ENCODE measurements around the gene CMTR2. TPM values are rescaled to one million over a fixed set of nuclear protein-coding genes. Genes with fewer than 3 reads are reported as not detected.

The CMTR2 gene
- polyA plus RNA-seq, 1 of the 3 experiments (the other 2 are of a cell fraction) = 7.2 TPM

DNA sequence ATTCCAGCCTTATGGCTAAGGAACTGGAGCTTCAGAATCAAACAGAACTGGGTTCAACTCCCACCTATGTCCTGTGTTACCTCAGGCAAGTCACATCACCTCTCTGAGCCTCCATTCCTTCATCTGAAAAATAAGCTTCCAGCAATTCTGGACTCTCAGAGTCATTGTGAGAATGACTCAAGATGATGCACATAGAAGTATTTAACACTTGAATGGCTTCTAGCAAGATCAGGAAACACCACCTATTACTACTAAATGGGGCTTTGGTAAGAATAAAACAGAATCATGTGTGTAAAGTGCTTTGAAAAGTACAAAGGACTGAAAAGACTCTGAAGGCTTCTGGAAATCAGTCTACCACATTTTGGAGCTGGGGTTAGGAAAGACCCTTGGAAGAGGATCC, 38.5 kb upstream of the CMTR2 start (continued):
- TF ChIP-seq, protein P1, sequence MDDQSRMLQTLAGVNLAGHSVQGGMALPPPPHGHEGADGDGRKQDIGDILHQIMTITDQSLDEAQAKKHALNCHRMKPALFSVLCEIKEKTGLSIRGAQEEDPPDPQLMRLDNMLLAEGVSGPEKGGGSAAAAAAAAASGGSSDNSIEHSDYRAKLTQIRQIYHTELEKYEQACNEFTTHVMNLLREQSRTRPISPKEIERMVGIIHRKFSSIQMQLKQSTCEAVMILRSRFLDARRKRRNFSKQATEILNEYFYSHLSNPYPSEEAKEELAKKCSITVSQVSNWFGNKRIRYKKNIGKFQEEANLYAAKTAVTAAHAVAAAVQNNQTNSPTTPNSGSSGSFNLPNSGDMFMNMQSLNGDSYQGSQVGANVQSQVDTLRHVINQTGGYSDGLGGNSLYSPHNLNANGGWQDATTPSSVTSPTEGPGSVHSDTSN (IDR thresholded peaks at IDR 0.05) = no peak
- TF ChIP-seq FOXM1 (IDR thresholded peaks at IDR 0.05; ENCODE audit: low read depth) (no peak), RAD21 (IDR thresholded peaks at IDR 0.05; ENCODE audit: low read length) (no peak), RCOR1 (IDR thresholded peaks at IDR 0.05; ENCODE audit: low read length) (no peak)

DNA sequence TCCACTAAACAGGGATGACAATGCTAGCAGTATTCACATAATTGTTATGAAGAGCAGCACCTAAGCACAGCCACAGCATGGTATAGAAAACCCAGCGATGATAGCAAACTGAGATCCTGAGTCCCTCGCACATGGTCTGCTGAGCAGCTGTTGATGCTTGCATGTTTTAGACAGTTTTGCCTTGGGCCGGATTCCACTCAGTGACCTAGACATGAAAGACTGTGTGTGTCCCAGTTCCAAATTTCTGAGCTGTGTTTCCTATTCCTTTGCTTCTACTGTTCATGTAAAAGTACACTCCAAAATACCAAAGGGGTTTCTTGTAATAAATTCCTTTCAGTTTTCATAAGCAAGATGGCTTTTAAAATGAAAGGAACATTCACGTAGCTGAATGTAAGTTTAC, 30.8 kb upstream of the CMTR2 start:
- TF ChIP-seq YY1 (IDR thresholded peaks at IDR 0.05; ENCODE audit: low read depth) (no peak), MXI1 (IDR thresholded peaks at IDR 0.05; ENCODE audit: low read depth, low read length) (no peak)
- Histone ChIP-seq H4K20me1 (ENCODE audit: insufficient read depth) (no peaks in the 10 kb centered on the region), H3K79me2 (ENCODE audit: insufficient read depth) (no peaks in the 10 kb centered on the region), H3F3A (replicated peaks; ENCODE audit: insufficient read depth) (no peaks in the 10 kb centered on the region), H3K4me3 (ENCODE audit: low read depth in 2 of 2, low read length in 1 of 2) (no peak overlapping the region), H3K9me2 (no peaks in the 10 kb centered on the region), H3K4me2 (no peak overlapping the region), H3K27me3 (ENCODE audit: insufficient read depth) (no peaks in the 10 kb centered on the region), H2AFZ (ENCODE audit: low read depth) (no peak overlapping the region), H3K36me3 (replicated peaks in 1 of 2; ENCODE audit: control insufficient read depth in 1 of 2, insufficient read depth in 2 of 2, low read length in 1 of 2) (no peaks in the 10 kb centered on the region), H3K9ac (no peak overlapping the region), H3K9me3 (no peaks in the 10 kb centered on the region), H3K4me1 (ENCODE audit: control insufficient read depth in 1 of 2, insufficient read depth in 2 of 2, low read depth in 1 of 2, low read length in 1 of 2) (no peaks in the 10 kb centered on the region), H3K27ac (ENCODE audit: low read depth in 2 of 2, low read length in 1 of 2) (no peak overlapping the region)
- DNase-seq = no peak
- ChIA-PET POLR2A (no interaction called here), CTCF (interaction anchor here (0.9 to 1.9 kb wide), 3 partner anchors 9 to 93 kb away, joined by 3 to 13 read pairs (median 3); partner anchors contain the start of gene CALB2)
- WGBS (ENCODE audit: low lambda C conversion rate) = 51% methylated on average over 4 of the region's 4 CpGs

DNA sequence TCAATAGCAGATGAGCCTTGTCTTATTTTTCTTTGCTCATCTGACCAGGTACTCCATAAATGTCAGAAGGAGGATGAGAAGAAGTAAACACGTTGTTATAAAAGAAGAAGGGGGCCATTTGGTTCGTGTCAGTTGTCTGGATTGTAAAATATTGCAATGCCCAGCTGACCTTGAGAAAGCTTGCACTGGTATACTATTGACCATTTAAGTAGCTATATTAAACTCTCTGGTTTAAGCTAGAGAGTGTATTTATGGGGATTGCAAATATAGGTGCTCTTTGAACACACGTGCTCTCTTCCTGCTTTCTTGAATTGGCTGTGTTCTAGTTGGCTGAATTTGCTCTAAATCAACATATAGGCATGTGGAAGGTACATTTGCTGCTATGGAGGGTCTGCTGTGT, 26.1 kb upstream of the CMTR2 start:
- Histone ChIP-seq H3K79me2 (ENCODE audit: insufficient read depth) (no peaks in the 10 kb centered on the region), H3K27ac (ENCODE audit: low read depth in 2 of 2, low read length in 1 of 2) (no peak overlapping the region), H3K9me2 (no peaks in the 10 kb centered on the region), H3K9me3 (no peaks in the 10 kb centered on the region), H3F3A (replicated peaks; ENCODE audit: insufficient read depth) (no peaks in the 10 kb centered on the region), H3K27me3 (ENCODE audit: insufficient read depth) (no peaks in the 10 kb centered on the region), H3K4me3 (ENCODE audit: low read depth in 2 of 2, low read length in 1 of 2) (no peak overlapping the region), H3K4me2 (no peak overlapping the region), H2AFZ (ENCODE audit: low read depth) (no peak overlapping the region), H4K20me1 (ENCODE audit: insufficient read depth) (no peaks in the 10 kb centered on the region), H3K4me1 (ENCODE audit: control insufficient read depth in 1 of 2, insufficient read depth in 2 of 2, low read depth in 1 of 2, low read length in 1 of 2) (no peaks in the 10 kb centered on the region), H3K9ac (no peak overlapping the region), H3K36me3 (replicated peaks in 1 of 2; ENCODE audit: control insufficient read depth in 1 of 2, insufficient read depth in 2 of 2, low read length in 1 of 2) (no peaks in the 10 kb centered on the region)
- CTCF ChIA-PET = interaction anchor here (1.1 kb wide), 1 partner anchor 43 kb away, joined by 5 read pairs; the partner anchor contains the start of gene CALB2
- no peak for DNase-seq
- POLR2A ChIA-PET = no interaction called here
- 7% methylated on average over 3 of the region's 3 CpGs for WGBS (ENCODE audit: low lambda C conversion rate)
- no peak for TF ChIP-seq TAF1 (IDR thresholded peaks at IDR 0.05; ENCODE audit: borderline replicate concordance, low read depth, low read length)
- no peak for TF ChIP-seq EZH2phosphoT487 (IDR thresholded peaks at IDR 0.05; ENCODE audit: borderline replicate concordance, low read depth)
- TF ChIP-seq, protein P2, sequence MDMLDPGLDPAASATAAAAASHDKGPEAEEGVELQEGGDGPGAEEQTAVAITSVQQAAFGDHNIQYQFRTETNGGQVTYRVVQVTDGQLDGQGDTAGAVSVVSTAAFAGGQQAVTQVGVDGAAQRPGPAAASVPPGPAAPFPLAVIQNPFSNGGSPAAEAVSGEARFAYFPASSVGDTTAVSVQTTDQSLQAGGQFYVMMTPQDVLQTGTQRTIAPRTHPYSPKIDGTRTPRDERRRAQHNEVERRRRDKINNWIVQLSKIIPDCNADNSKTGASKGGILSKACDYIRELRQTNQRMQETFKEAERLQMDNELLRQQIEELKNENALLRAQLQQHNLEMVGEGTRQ (IDR thresholded peaks at IDR 0.05; ENCODE audit: borderline replicate concordance, low read depth, low read length) = no peak
- no peak for TF ChIP-seq SIN3A (IDR thresholded peaks at IDR 0.05; ENCODE audit: borderline replicate concordance, low read depth, low read length)
- TF ChIP-seq NRF1 (IDR thresholded peaks at IDR 0.05; ENCODE audit: low read depth, low read length) = no peak
- TF ChIP-seq, protein P3, sequence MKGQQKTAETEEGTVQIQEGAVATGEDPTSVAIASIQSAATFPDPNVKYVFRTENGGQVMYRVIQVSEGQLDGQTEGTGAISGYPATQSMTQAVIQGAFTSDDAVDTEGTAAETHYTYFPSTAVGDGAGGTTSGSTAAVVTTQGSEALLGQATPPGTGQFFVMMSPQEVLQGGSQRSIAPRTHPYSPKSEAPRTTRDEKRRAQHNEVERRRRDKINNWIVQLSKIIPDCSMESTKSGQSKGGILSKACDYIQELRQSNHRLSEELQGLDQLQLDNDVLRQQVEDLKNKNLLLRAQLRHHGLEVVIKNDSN (IDR thresholded peaks at IDR 0.05; ENCODE audit: borderline replicate concordance, low read depth) = no peak
- TF ChIP-seq, protein P4, sequence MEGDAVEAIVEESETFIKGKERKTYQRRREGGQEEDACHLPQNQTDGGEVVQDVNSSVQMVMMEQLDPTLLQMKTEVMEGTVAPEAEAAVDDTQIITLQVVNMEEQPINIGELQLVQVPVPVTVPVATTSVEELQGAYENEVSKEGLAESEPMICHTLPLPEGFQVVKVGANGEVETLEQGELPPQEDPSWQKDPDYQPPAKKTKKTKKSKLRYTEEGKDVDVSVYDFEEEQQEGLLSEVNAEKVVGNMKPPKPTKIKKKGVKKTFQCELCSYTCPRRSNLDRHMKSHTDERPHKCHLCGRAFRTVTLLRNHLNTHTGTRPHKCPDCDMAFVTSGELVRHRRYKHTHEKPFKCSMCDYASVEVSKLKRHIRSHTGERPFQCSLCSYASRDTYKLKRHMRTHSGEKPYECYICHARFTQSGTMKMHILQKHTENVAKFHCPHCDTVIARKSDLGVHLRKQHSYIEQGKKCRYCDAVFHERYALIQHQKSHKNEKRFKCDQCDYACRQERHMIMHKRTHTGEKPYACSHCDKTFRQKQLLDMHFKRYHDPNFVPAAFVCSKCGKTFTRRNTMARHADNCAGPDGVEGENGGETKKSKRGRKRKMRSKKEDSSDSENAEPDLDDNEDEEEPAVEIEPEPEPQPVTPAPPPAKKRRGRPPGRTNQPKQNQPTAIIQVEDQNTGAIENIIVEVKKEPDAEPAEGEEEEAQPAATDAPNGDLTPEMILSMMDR (IDR thresholded peaks at IDR 0.05) = no peak
- no peak for TF ChIP-seq TCF12 (IDR thresholded peaks at IDR 0.05)
- TF ChIP-seq TEAD4 (IDR thresholded peaks at IDR 0.05; ENCODE audit: borderline replicate concordance, insufficient read depth) = no peak
- TF ChIP-seq, protein P5, sequence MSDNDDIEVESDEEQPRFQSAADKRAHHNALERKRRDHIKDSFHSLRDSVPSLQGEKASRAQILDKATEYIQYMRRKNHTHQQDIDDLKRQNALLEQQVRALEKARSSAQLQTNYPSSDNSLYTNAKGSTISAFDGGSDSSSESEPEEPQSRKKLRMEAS (IDR thresholded peaks at IDR 0.05; ENCODE audit: low read depth) = no peak
- TF ChIP-seq, protein P6, sequence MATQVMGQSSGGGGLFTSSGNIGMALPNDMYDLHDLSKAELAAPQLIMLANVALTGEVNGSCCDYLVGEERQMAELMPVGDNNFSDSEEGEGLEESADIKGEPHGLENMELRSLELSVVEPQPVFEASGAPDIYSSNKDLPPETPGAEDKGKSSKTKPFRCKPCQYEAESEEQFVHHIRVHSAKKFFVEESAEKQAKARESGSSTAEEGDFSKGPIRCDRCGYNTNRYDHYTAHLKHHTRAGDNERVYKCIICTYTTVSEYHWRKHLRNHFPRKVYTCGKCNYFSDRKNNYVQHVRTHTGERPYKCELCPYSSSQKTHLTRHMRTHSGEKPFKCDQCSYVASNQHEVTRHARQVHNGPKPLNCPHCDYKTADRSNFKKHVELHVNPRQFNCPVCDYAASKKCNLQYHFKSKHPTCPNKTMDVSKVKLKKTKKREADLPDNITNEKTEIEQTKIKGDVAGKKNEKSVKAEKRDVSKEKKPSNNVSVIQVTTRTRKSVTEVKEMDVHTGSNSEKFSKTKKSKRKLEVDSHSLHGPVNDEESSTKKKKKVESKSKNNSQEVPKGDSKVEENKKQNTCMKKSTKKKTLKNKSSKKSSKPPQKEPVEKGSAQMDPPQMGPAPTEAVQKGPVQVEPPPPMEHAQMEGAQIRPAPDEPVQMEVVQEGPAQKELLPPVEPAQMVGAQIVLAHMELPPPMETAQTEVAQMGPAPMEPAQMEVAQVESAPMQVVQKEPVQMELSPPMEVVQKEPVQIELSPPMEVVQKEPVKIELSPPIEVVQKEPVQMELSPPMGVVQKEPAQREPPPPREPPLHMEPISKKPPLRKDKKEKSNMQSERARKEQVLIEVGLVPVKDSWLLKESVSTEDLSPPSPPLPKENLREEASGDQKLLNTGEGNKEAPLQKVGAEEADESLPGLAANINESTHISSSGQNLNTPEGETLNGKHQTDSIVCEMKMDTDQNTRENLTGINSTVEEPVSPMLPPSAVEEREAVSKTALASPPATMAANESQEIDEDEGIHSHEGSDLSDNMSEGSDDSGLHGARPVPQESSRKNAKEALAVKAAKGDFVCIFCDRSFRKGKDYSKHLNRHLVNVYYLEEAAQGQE (IDR thresholded peaks at IDR 0.05; ENCODE audit: low read depth, low read length) = no peak
- TF ChIP-seq POLR2AphosphoS5 (IDR thresholded peaks at IDR 0.05; ENCODE audit: low read depth, low read length) = no peak
- no peak for TF ChIP-seq RFX5 (IDR thresholded peaks at IDR 0.05; ENCODE audit: low read length)
